ENCODE results near the gene FNDC3B. TPM values are rescaled to one million over a fixed set of nuclear protein-coding genes. Genes with fewer than 3 reads are reported as not detected.

Gene FNDC3B
- total and polyA plus RNA-seq, 9 of the 15 experiments (the other 6 are each of a cell fraction or from before 2014, with no cell fraction given): 7.0 to 35.8 (median 16.2) TPM

- TF ChIP-seq CHD4 (IDR thresholded peaks at IDR 0.05; ENCODE audit: insufficient read depth, insufficient replicate concordance, low read depth, low read length, poor library complexity, severe bottlenecking) (no peak), ARID1B (IDR thresholded peaks at IDR 0.05) (peak; percentile 28; the same call in 1 of the 2 replicates), VEZF1 (CRISPR knock-in tag; IDR thresholded peaks at IDR 0.05) (peak; percentile 72; the same call in 1 of the 2 replicates), CCNT2 (IDR thresholded peaks at IDR 0.05; ENCODE audit: borderline replicate concordance, extremely low read depth, insufficient read length, low read depth, low read length) (peak; percentile 32), EP400 (IDR thresholded peaks at IDR 0.05) (peak; percentile 30; the same call in 1 of the 2 replicates), HDAC3 (IDR thresholded peaks at IDR 0.05; ENCODE audit: borderline replicate concordance, partially characterized antibody) (peak; percentile 33), ELF1 (tag; IDR thresholded peaks at IDR 0.05) (0 out of 2 replicates have a peak, but pooled peaks have one; percentile 30), ILK (tag; IDR thresholded peaks at IDR 0.05; ENCODE audit: borderline replicate concordance, low read depth) (no peak), NFYB (IDR thresholded peaks at IDR 0.05; ENCODE audit: extremely low read depth, insufficient read length) (no peak), FOXA3 (CRISPR knock-in tag; conservative IDR thresholded peaks at IDR 0.05 in 1 of 2, IDR thresholded peaks at IDR 0.05 in 1 of 2) (peak in 1 of 2 experiments; percentile 69; a peak in 2 of 4 replicates), PKNOX1 (IDR thresholded peaks at IDR 0.05) (peak; percentile 74), RCOR1 (IDR thresholded peaks at IDR 0.05; ENCODE audit: borderline replicate concordance in 1 of 2, low read depth in 2 of 2, low read length in 2 of 2) (peak in 1 of 2 experiments; percentile 57; a peak in 2 of 4 replicates), FOSL1 (tag; conservative IDR thresholded peaks at IDR 0.05) (peak; percentile 29; the same call in 1 of the 2 replicates), TRIM24 (IDR thresholded peaks at IDR 0.05) (0 out of 4 replicates have a peak, but pooled peaks of 1 of the 2 experiments have one; percentile 11), CEBPB (tag; IDR thresholded peaks at IDR 0.05) (peak; percentile 95), SOX6 (IDR thresholded peaks at IDR 0.05) (peak; percentile 82), AFF4 (CRISPR knock-in tag; IDR thresholded peaks at IDR 0.05) (0 out of 2 replicates have a peak, but pooled peaks have one; percentile 21), JUND (IDR thresholded peaks at IDR 0.05; ENCODE audit: borderline replicate concordance, low read depth, low read length) (peak; percentile 47; the same call in 1 of the 2 replicates), JUND (tag; IDR thresholded peaks at IDR 0.05; ENCODE audit: borderline replicate concordance, low read depth, low read length) (peak; percentile 42; the same call in 2 of the 3 replicates)
These were observed 101.4 kb downstream of the FNDC3B start (continued) for GRCh38 chr3:172140499-172141391.
